Measurements from ENCODE around the gene FOXL2NB.

DNA sequence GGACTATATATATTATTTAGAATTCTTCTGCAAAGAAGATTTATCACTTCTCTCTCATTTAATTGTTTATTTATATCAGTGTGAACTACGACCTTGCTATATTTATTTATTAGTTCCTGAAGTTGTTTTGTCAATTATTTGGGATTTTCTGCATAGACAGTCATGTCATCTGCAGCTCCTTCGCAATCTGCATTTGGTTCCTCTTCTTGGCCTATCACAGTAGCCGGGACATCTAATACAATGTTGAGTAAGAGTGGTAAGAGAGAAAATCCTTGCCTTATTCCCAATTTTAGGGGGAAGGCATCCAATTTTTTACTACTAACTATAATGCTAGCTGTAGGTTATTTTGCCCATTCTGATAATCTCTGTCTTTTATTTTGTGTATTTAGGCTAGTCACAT, 39.5 kb upstream of the FOXL2NB start:
- TF ChIP-seq, protein P1, sequence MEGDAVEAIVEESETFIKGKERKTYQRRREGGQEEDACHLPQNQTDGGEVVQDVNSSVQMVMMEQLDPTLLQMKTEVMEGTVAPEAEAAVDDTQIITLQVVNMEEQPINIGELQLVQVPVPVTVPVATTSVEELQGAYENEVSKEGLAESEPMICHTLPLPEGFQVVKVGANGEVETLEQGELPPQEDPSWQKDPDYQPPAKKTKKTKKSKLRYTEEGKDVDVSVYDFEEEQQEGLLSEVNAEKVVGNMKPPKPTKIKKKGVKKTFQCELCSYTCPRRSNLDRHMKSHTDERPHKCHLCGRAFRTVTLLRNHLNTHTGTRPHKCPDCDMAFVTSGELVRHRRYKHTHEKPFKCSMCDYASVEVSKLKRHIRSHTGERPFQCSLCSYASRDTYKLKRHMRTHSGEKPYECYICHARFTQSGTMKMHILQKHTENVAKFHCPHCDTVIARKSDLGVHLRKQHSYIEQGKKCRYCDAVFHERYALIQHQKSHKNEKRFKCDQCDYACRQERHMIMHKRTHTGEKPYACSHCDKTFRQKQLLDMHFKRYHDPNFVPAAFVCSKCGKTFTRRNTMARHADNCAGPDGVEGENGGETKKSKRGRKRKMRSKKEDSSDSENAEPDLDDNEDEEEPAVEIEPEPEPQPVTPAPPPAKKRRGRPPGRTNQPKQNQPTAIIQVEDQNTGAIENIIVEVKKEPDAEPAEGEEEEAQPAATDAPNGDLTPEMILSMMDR (IDR thresholded peaks at IDR 0.05), result no peak
- no peak for TF ChIP-seq POLR2A (IDR thresholded peaks at IDR 0.05)
